H1 (cell line): ENCODE results near the gene NXN. TPM values are rescaled to one million over a fixed set of nuclear protein-coding genes. Genes with fewer than 3 reads are reported as not detected.

Experiments
- ATF3 ChIP-seq: IDR thresholded peaks from 2 replicates; pipeline ENCODE4 v1.6.1; 2011; ENCODE audit warnings: low read depth, mild to moderate bottlenecking, low read length; ENCODE audit not compliant: insufficient read depth
- EP300 ChIP-seq, 2 experiments: IDR thresholded peaks; 1 replicate in 1 of 2; 2 replicates in 1 of 2; pipeline ENCODE4 v1.6.1; 2011 to 2012; ENCODE audit warnings: low read depth in 2 of 2, low read length in 2 of 2, mild to moderate bottlenecking in 2 of 2, borderline replicate concordance in 1 of 2, inconsistent platforms in 1 of 2, moderate library complexity in 1 of 2
- GABPA ChIP-seq: IDR thresholded peaks from 2 replicates; pipeline ENCODE4 v1.6.1; 2011; ENCODE audit warnings: mild to moderate bottlenecking, low read length, moderate library complexity, borderline replicate concordance; ENCODE audit not compliant: insufficient read depth
- HDAC2 ChIP-seq, 2 experiments: fragments of 300-600 bp in 1 of 2; sonication (generic) in 1 of 2; IDR thresholded peaks; 2 replicates each; pipeline ENCODE4 v1.6.1; 2011 to 2012; ENCODE audit warnings: low read depth in 2 of 2, low read length in 2 of 2, mild to moderate bottlenecking in 2 of 2, moderate library complexity in 2 of 2, borderline replicate concordance in 1 of 2, inconsistent platforms in 1 of 2
- JUND ChIP-seq: IDR thresholded peaks from 2 replicates; pipeline ENCODE4 v1.6.1; 2011; ENCODE audit warnings: mild to moderate bottlenecking, improper control_type of control experiment, low read length
- KDM1A ChIP-seq: fragments of 200-600, 300-600 bp; sonication (generic); IDR thresholded peaks from 2 replicates; pipeline ENCODE4 v1.7.1; 2016; ENCODE audit warnings: mild to moderate bottlenecking, low read length, borderline replicate concordance
- PHF8 ChIP-seq: fragments of 200-600 bp; sonication (generic); conservative IDR thresholded peaks from 2 replicates; pipeline ENCODE4 v1.7.1; 2012; ENCODE audit warnings: low read depth, mild to moderate bottlenecking, inconsistent platforms, low read length, moderate library complexity
- RAD21 ChIP-seq, 2 experiments: IDR thresholded peaks in 1 of 2; conservative IDR thresholded peaks in 1 of 2; 2 replicates each; pipeline ENCODE4 v1.6.1; 2011; ENCODE audit warnings: low read depth in 2 of 2, low read length in 2 of 2, improper control_type of control experiment in 1 of 2, inconsistent platforms in 1 of 2, mild to moderate bottlenecking in 1 of 2, moderate library complexity in 1 of 2
- polyA plus RNA-seq, 7 experiments: library from polyadenylated mRNA; depleted of rRNA in 3 of 7; stranded (reverse) in 5 of 7; unstranded in 2 of 7; fragments of >200 nt in 5 of 7; fragments of 200-250 nt in 2 of 7; gene quantifications; 1 replicate in 5 of 7; 2 replicates in 1 of 7; 4 replicates in 1 of 7; pipeline versions ENCODE4 v1.2.1 to v1.2.3, GENCODE V29; 2011 to 2013; ENCODE audit warnings: missing spikeins in 2 of 7, mixed read lengths in 2 of 7
- total RNA-seq: library from RNA; stranded (reverse); fragmentation: NEBNext Ultra II Directional; extraction: Animal tissue kit (Norgen Biotek cat#: 25700); gene quantifications from 2 replicates; pipeline ENCODE4 v1.2.1, GENCODE V29; 2021

The NXN gene
- total and polyA plus RNA-seq, 2 of the 8 experiments (the other 6 are each of a cell fraction or from before 2014, with no cell fraction given): 94.1 to 107 TPM

GRCh38 chr17:1022278-1023024, 42.9 kb upstream of the NXN start (continued):
- TF ChIP-seq RAD21 (IDR thresholded peaks at IDR 0.05 in 1 of 2, conservative IDR thresholded peaks at IDR 0.05 in 1 of 2; ENCODE audit: low read depth in 2 of 2, low read length in 2 of 2) (no peak), HDAC2 (IDR thresholded peaks at IDR 0.05; ENCODE audit: borderline replicate concordance in 1 of 2, low read depth in 2 of 2, low read length in 2 of 2) (no peak), PHF8 (no peak), GABPA (no peak), ATF3 (no peak), JUND (no peak), EP300 (IDR thresholded peaks at IDR 0.05; ENCODE audit: borderline replicate concordance in 1 of 2, low read depth in 2 of 2, low read length in 2 of 2) (no peak), KDM1A (no peak)
